SK-N-MC (cell line): ENCODE results near the gene HSD3B7.

Experiments used
- EZH2 ChIP-seq: fragments of 200-600 bp; sonication (generic); IDR thresholded peaks from one replicate; pipeline ENCODE4 v1.6.1; 2017; ENCODE audit warnings: antibody characterized with exemption
- FOXP2 ChIP-seq: optimal IDR thresholded peaks from 2 replicates; pipeline ENCODE3; 2011; ENCODE audit warnings: mild to moderate bottlenecking, moderate library complexity; ENCODE audit not compliant: insufficient read depth; ENCODE audit errors: extremely low read length, control extremely low read depth
- POLR2AphosphoS5 ChIP-seq: IDR thresholded peaks from 2 replicates; pipeline ENCODE4 v1.6.1; 2012; ENCODE audit warnings: mild to moderate bottlenecking, low read depth, low read length, borderline replicate concordance

GRCh38 chr16:30998852-30999761 is 14.1 kb downstream of the HSD3B7 start:
- TF ChIP-seq POLR2AphosphoS5 = no peak
- no peak for TF ChIP-seq EZH2
- TF ChIP-seq FOXP2 = no peak
